SK-N-SH treated with all-trans-retinoic acid at 6 μM for 48 hours (cell line): ENCODE measurements around the gene NPPA.

Source experiments
- ATAC-seq: fragments of 200-7000 bp; cut with Tn5 transposase; 3 replicates; pipeline ENCODE4 v1.9.1; 2020; ENCODE audit warnings: mild to moderate bottlenecking, moderate library complexity
- ARNTL ChIP-seq: fragments of 450-650 bp; formaldehyde crosslinking; IDR thresholded peaks from 2 replicates; pipeline ENCODE4 v1.5.0; 2020; ENCODE audit warnings: low read depth, mild to moderate bottlenecking, moderate library complexity, borderline replicate concordance
- BACH2 ChIP-seq: fragments of 250-450 bp; sonication (Bioruptor Pico); IDR thresholded peaks from 2 replicates; pipeline ENCODE4 v1.9.0; 2021; ENCODE audit warnings: mild to moderate bottlenecking, borderline replicate concordance
- CSDC2 ChIP-seq: fragments of 250-450 bp; sonication (Bioruptor Pico); IDR thresholded peaks from 2 replicates; pipeline ENCODE4 v1.5.0; 2020; ENCODE audit warnings: mild to moderate bottlenecking, moderate library complexity
- ESRRG ChIP-seq: fragments of 250-450 bp; sonication (Bioruptor Pico); IDR thresholded peaks from 2 replicates; pipeline ENCODE4 v1.6.1; 2021; ENCODE audit warnings: mild to moderate bottlenecking
- GLIS3 ChIP-seq: fragments of 250-450 bp; sonication (Bioruptor Pico); IDR thresholded peaks from 2 replicates; pipeline ENCODE4 v1.5.0; 2020; ENCODE audit warnings: mild to moderate bottlenecking, moderate library complexity
- ISL1 ChIP-seq: fragments of 250-450 bp; sonication (Bioruptor Pico); IDR thresholded peaks from 2 replicates; pipeline ENCODE4 v2.1.2; 2022; ENCODE audit warnings: mild to moderate bottlenecking, moderate library complexity
- OSR1 ChIP-seq: fragments of 250-450 bp; sonication (Bioruptor Pico); IDR thresholded peaks from 2 replicates; pipeline ENCODE4 v1.8.0; 2022; ENCODE audit warnings: moderate library complexity, mild to moderate bottlenecking, inconsistent platforms
- RARB ChIP-seq: fragments of 250-450 bp; sonication (Bioruptor Pico); IDR thresholded peaks from 2 replicates; pipeline ENCODE4 v1.8.0; 2021; ENCODE audit warnings: mild to moderate bottlenecking, moderate library complexity
- SNAI2 ChIP-seq: fragments of 250-450 bp; sonication (Bioruptor Pico); IDR thresholded peaks from 2 replicates; pipeline ENCODE4 v1.5.0; 2020; ENCODE audit warnings: mild to moderate bottlenecking, moderate library complexity
- TCF4 ChIP-seq: fragments of 250-450 bp; sonication (Bioruptor Pico); IDR thresholded peaks from 2 replicates; pipeline ENCODE4 v1.8.0; 2021; ENCODE audit warnings: mild to moderate bottlenecking, moderate library complexity, borderline replicate concordance
- TOX ChIP-seq: fragments of 250-450 bp; sonication (Bioruptor Pico); IDR thresholded peaks from 2 replicates; pipeline ENCODE4 v1.8.0; 2021; ENCODE audit warnings: mild to moderate bottlenecking, moderate library complexity, borderline replicate concordance
- ZC3H10 ChIP-seq: fragments of 250-450 bp; sonication (Bioruptor Pico); IDR thresholded peaks from 2 replicates; pipeline ENCODE4 v1.5.1; 2021; ENCODE audit warnings: mild to moderate bottlenecking, moderate library complexity
- ZFP3 ChIP-seq: fragments of 250-450 bp; sonication (Bioruptor Pico); IDR thresholded peaks from 2 replicates; pipeline ENCODE4 v1.5.0; 2020; ENCODE audit warnings: mild to moderate bottlenecking, moderate library complexity
- ZFP30 ChIP-seq: fragments of 450-650 bp; formaldehyde crosslinking; IDR thresholded peaks from 2 replicates; pipeline ENCODE4 v1.5.0; 2022; ENCODE audit warnings: mild to moderate bottlenecking, moderate library complexity
- ZNF565 ChIP-seq: fragments of 450-650 bp; formaldehyde crosslinking; conservative IDR thresholded peaks from 2 replicates; pipeline ENCODE4 v1.5.0; 2020; ENCODE audit warnings: low read depth, mild to moderate bottlenecking, moderate library complexity
- ZNF70 ChIP-seq: fragments of 450-650 bp; formaldehyde crosslinking; IDR thresholded peaks from 2 replicates; pipeline ENCODE4 v1.5.0; 2020; ENCODE audit warnings: mild to moderate bottlenecking, moderate library complexity
- ZNF8 ChIP-seq: fragments of 450-650 bp; formaldehyde crosslinking; IDR thresholded peaks from 2 replicates; pipeline ENCODE4 v1.5.0; 2020; ENCODE audit warnings: mild to moderate bottlenecking, moderate library complexity
- TF ChIP-seq, protein P1 (sequence below): fragments of 250-450 bp; sonication (Bioruptor Pico); IDR thresholded peaks from 2 replicates; pipeline ENCODE4 v1.8.0; 2021; ENCODE audit warnings: low read depth, mild to moderate bottlenecking, moderate library complexity, borderline replicate concordance
- TF ChIP-seq, protein P2 (sequence below): fragments of 250-450 bp; sonication (Bioruptor Pico); IDR thresholded peaks from 2 replicates; pipeline ENCODE4 v1.5.1; 2021; ENCODE audit warnings: mild to moderate bottlenecking, moderate library complexity
- TF ChIP-seq, protein P3 (sequence below): fragments of 250-450 bp; sonication (Bioruptor Pico); IDR thresholded peaks from 2 replicates; pipeline ENCODE4 v1.5.1; 2020; ENCODE audit warnings: low read depth, mild to moderate bottlenecking, moderate library complexity
- TF ChIP-seq, protein P4 (sequence below): fragments of 250-450 bp; sonication (Bioruptor Pico); IDR thresholded peaks from 2 replicates; pipeline ENCODE4 v1.8.0; 2020; ENCODE audit warnings: mild to moderate bottlenecking, moderate library complexity, borderline replicate concordance

NPPA gene

DNA sequence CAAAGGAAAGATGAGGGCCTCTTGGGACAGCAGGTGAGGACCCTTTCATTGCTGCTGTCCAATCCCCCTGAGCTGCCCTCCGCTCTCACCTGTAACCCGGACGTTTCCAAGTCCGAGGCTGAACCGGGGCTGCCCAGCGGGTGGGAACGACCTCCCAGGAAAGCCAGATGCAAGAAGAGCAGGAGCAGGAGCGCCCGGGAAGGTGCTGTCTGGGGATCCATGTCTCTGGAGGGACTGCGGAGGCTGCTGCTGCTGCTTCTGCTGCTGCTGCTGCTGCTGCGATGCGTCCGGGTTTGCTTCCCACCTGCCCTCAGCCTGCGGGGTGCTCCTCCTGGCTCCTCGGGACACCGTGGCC, 11.0 kb upstream of the NPPA start, which contains the start of gene NPPB:
Gene NPPB, minus strand, starts transcription at position 333 of the 355 bp plus-strand sequence. Its CDS starts 112 bp downstream, at position 221.
- TF ChIP-seq TCF4 (CRISPR knock-in tag) (no peak), TOX (CRISPR knock-in tag) (no peak), ZC3H10 (CRISPR knock-in tag) (no peak)
- TF ChIP-seq, protein P1, sequence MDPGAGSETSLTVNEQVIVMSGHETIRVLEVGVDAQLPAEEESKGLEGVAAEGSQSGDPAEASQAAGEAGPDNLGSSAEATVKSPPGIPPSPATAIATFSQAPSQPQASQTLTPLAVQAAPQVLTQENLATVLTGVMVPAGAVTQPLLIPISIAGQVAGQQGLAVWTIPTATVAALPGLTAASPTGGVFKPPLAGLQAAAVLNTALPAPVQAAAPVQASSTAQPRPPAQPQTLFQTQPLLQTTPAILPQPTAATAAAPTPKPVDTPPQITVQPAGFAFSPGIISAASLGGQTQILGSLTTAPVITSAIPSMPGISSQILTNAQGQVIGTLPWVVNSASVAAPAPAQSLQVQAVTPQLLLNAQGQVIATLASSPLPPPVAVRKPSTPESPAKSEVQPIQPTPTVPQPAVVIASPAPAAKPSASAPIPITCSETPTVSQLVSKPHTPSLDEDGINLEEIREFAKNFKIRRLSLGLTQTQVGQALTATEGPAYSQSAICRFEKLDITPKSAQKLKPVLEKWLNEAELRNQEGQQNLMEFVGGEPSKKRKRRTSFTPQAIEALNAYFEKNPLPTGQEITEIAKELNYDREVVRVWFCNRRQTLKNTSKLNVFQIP (CRISPR knock-in tag): no peak
- ATAC-seq: no peak

DNA sequence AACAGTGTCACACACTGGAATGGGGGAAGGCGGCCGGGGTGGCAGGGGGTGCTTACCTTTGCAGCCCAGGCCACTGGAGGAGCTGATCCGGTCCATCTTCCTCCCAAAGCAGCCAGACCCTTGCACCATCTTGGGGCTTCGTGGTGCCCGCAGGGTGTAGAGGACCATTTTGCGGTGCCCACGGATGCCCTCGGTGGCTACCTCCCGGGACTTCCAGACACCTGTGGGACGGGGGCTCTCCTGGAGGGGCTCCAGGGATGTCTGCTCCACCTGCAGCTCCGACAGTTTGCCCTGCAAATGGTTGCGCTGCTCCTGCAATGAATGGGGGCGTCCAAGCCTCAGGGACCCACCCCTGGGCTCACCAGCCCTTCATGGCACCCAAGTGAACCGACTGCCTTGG, 10.6 kb upstream of the NPPA start:
- no peak for ATAC-seq
- TF ChIP-seq CSDC2 (CRISPR knock-in tag) (no peak), TOX (CRISPR knock-in tag) (no peak), GLIS3 (no peak)

DNA sequence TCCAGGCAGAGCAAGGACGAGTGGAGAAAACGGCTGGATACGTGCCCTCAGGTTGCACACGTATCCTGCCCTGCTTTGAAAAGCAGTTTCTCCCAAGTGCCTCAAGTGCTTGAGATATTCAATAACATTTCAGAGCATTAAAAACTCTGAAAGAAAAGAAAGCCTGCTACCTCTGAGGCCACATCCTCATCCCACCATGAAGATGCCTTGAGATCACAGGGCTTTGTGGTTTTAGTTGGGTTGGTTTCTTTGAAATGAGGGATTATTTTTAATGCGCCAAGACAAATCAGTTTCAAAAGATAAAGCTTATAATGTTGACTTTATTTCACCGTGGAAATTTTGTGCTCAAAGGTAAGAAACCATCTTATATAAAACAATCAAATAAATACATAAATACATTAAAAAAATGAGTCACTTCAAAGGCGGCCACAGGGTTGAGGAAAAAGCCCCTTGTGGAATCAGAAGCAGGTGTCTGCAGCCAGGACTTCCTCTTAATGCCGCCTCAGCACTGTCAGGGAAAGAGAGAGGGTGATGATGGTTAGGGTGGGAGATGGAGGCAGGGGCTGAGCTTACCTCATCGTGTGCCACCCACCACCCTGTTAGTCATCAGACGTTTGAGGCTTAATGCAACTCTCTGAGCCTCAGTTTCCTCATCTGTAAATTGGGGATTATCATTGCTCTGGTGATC, 9.7 kb upstream of the NPPA start:
- TF ChIP-seq ARNTL (CRISPR knock-in tag) (no peak), ZFP30 (CRISPR knock-in tag) (no peak), RARB (CRISPR knock-in tag) (no peak), ZNF70 (CRISPR knock-in tag) (no peak), BACH2 (CRISPR knock-in tag) (no peak), SNAI2 (no peak), CSDC2 (CRISPR knock-in tag) (no peak), TCF4 (CRISPR knock-in tag) (no peak), ZC3H10 (CRISPR knock-in tag) (no peak), ISL1 (CRISPR knock-in tag) (no peak), ESRRG (CRISPR knock-in tag) (no peak), OSR1 (CRISPR knock-in tag) (no peak), TOX (CRISPR knock-in tag) (no peak), ZNF565 (CRISPR knock-in tag) (no peak)
- TF ChIP-seq, protein P2, sequence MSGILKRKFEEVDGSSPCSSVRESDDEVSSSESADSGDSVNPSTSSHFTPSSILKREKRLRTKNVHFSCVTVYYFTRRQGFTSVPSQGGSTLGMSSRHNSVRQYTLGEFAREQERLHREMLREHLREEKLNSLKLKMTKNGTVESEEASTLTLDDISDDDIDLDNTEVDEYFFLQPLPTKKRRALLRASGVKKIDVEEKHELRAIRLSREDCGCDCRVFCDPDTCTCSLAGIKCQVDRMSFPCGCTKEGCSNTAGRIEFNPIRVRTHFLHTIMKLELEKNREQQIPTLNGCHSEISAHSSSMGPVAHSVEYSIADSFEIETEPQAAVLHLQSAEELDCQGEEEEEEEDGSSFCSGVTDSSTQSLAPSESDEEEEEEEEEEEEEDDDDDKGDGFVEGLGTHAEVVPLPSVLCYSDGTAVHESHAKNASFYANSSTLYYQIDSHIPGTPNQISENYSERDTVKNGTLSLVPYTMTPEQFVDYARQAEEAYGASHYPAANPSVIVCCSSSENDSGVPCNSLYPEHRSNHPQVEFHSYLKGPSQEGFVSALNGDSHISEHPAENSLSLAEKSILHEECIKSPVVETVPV: no peak
- TF ChIP-seq, protein P1 (CRISPR knock-in tag): no peak
- TF ChIP-seq, protein P3, sequence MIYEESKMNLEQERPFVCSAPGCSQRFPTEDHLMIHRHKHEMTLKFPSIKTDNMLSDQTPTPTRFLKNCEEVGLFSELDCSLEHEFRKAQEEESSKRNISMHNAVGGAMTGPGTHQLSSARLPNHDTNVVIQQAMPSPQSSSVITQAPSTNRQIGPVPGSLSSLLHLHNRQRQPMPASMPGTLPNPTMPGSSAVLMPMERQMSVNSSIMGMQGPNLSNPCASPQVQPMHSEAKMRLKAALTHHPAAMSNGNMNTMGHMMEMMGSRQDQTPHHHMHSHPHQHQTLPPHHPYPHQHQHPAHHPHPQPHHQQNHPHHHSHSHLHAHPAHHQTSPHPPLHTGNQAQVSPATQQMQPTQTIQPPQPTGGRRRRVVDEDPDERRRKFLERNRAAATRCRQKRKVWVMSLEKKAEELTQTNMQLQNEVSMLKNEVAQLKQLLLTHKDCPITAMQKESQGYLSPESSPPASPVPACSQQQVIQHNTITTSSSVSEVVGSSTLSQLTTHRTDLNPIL (CRISPR knock-in tag): no peak
- TF ChIP-seq, protein P4, sequence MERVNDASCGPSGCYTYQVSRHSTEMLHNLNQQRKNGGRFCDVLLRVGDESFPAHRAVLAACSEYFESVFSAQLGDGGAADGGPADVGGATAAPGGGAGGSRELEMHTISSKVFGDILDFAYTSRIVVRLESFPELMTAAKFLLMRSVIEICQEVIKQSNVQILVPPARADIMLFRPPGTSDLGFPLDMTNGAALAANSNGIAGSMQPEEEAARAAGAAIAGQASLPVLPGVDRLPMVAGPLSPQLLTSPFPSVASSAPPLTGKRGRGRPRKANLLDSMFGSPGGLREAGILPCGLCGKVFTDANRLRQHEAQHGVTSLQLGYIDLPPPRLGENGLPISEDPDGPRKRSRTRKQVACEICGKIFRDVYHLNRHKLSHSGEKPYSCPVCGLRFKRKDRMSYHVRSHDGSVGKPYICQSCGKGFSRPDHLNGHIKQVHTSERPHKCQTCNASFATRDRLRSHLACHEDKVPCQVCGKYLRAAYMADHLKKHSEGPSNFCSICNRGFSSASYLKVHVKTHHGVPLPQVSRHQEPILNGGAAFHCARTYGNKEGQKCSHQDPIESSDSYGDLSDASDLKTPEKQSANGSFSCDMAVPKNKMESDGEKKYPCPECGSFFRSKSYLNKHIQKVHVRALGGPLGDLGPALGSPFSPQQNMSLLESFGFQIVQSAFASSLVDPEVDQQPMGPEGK: no peak
- TF ChIP-seq, all 23 proteins: peak for 0
- no peak for ATAC-seq

DNA sequence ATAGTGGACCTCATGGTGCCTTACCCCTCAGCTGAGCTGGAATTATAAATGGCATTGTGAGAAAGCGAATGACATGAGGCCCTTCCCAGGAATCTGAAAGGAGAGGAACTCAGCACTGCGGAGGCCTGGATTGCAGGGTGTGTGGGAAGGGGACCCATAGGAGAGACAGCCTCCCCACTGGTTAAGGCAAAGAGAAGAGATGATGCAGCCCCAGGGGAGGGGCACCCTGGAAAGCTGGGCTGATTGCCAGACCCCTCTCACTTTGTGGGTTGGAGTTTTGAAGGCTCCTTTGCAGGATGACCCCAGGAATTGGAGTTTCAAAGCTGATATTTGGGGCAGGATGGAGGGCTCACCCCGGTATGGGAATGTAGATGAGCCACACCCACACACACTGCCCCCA, 9.1 kb upstream of the NPPA start:
- ATAC-seq: no peak
- TF ChIP-seq ZFP3 (no peak), ARNTL (CRISPR knock-in tag) (no peak), SNAI2 (no peak), ZFP30 (CRISPR knock-in tag) (no peak), ZNF8 (CRISPR knock-in tag) (no peak), ZC3H10 (CRISPR knock-in tag) (no peak), TCF4 (CRISPR knock-in tag) (no peak), ZNF70 (CRISPR knock-in tag) (no peak)
- TF ChIP-seq, protein P2: no peak
- TF ChIP-seq, protein P3 (CRISPR knock-in tag): no peak
